ENCODE measurements around the gene PROCR. TPM values are rescaled to one million over a fixed set of nuclear protein-coding genes. Genes with fewer than 3 reads are reported as not detected.

Gene PROCR
- polyA plus RNA-seq, 3 donors: 0.43 to 1.1 (median 0.90) TPM

- Histone ChIP-seq H4K20me1 (ENCODE audit: insufficient read depth, low read length) (no peaks in the 10 kb centered on the region), H3K4me1 (ENCODE audit: control insufficient read depth in 1 of 2, insufficient read depth in 2 of 2, low read length in 2 of 2) (no peaks in the 10 kb centered on the region), H3K36me3 (replicated peaks in 1 of 2; ENCODE audit: control insufficient read depth in 1 of 2, insufficient read depth in 2 of 2, low read length in 2 of 2) (no peaks in the 10 kb centered on the region), H3K79me2 (ENCODE audit: insufficient read depth, low read length) (no peaks in the 10 kb centered on the region), H2AFZ (ENCODE audit: insufficient read depth, low read depth, low read length, poor library complexity, severe bottlenecking) (no peak overlapping the region), H3K9ac (ENCODE audit: insufficient read depth, low read length, poor library complexity, severe bottlenecking) (no peak overlapping the region), H3K27me3 (ENCODE audit: control insufficient read depth in 2 of 2, insufficient read depth in 2 of 2, low read length in 2 of 2) (no peaks in the 10 kb centered on the region), H3K4me2 (replicated peaks; ENCODE audit: extremely low read depth, low read length, poor library complexity, severe bottlenecking) (no peak overlapping the region), H3K9me3 (replicated peaks in 1 of 2; ENCODE audit: control insufficient read depth in 1 of 2, insufficient read depth in 1 of 2, low read length in 2 of 2) (no peaks in the 10 kb centered on the region), H3K4me3 (replicated peaks in 1 of 3; ENCODE audit: low read depth in 2 of 3, low read length in 3 of 3) (no peak overlapping the region), H3K27ac (ENCODE audit: low read depth in 1 of 2, low read length in 2 of 2) (no peak overlapping the region)
- Mint-ChIP-seq H3K36me3 (peaks cover 0 to 6% of the 10 kb centered on the region in 2 donors), H3K27ac (no peak overlapping the region), H3K27me3 (ENCODE audit: low read depth in 3 of 3) (peaks cover 0 to 4% (median 0%) of the 10 kb centered on the region in 3 donors), H3K9me3 (peaks cover 0 to 7% (median 0%) of the 10 kb centered on the region in 7 donors), H3K4me1 (no peaks in the 10 kb centered on the region), H3K4me3 (no peak overlapping the region)
- no peak for DNase-seq
- TF ChIP-seq CTCF (IDR thresholded peaks at IDR 0.05): no peak
- no CpG with 5 or more reads among the region's 1 CpG for WGBS (ENCODE audit: insufficient coverage)
- intact Hi-C loops (cut with micrococcal nuclease): loop anchor here (5.0 kb wide), 3 partner anchors 60 to 375 kb away; partner anchors contain the start of genes EDEM2 (in 1 of the 2) and GGT7 (in 1 of the 2)
These were observed 34.9 kb downstream of the PROCR start for GRCh38 chr20:35206802-35207201.

- peak; percentile 58 to 71 (median 66) for DNase-seq
- no peak overlapping the region for H3K27ac ChIP-seq (ENCODE audit: low read depth in 1 of 2, low read length in 2 of 2)
- no peaks in the 10 kb centered on the region for H4K20me1 ChIP-seq (ENCODE audit: insufficient read depth, low read length)
- no peaks in the 10 kb centered on the region for H3K4me1 ChIP-seq (ENCODE audit: control insufficient read depth in 1 of 2, insufficient read depth in 2 of 2, low read length in 2 of 2)
- Mint-ChIP-seq H3K27me3 (ENCODE audit: low read depth in 3 of 3) (peaks cover 0 to 4% (median 0%) of the 10 kb centered on the region in 3 donors), H3K36me3 (peaks cover 4 to 7% of the 10 kb centered on the region in 2 donors), H3K4me3 (no peak overlapping the region), H3K4me1 (no peaks in the 10 kb centered on the region), H3K27ac (no peak overlapping the region), H3K9me3 (peaks cover 0 to 5% (median 0%) of the 10 kb centered on the region in 7 donors)
- 48% methylated on average over 7 of the region's 8 CpGs for WGBS (ENCODE audit: insufficient coverage)
- no peaks in the 10 kb centered on the region for H3K79me2 ChIP-seq (ENCODE audit: insufficient read depth, low read length)
- no peaks in the 10 kb centered on the region for H3K9me3 ChIP-seq (replicated peaks in 1 of 2; ENCODE audit: control insufficient read depth in 1 of 2, insufficient read depth in 1 of 2, low read length in 2 of 2)
- H2AFZ ChIP-seq (ENCODE audit: insufficient read depth, low read depth, low read length, poor library complexity, severe bottlenecking): no peak overlapping the region
- H3K27me3 ChIP-seq (ENCODE audit: control insufficient read depth in 2 of 2, insufficient read depth in 2 of 2, low read length in 2 of 2): no peaks in the 10 kb centered on the region
- H3K36me3 ChIP-seq (replicated peaks in 1 of 2; ENCODE audit: control insufficient read depth in 1 of 2, insufficient read depth in 2 of 2, low read length in 2 of 2): no peaks in the 10 kb centered on the region
- no peak overlapping the region for H3K4me3 ChIP-seq (replicated peaks in 1 of 3; ENCODE audit: low read depth in 2 of 3, low read length in 3 of 3)
- intact Hi-C loops (cut with micrococcal nuclease): loop anchor here (2.0 to 5.0 kb wide), 5 partner anchors 61 to 376 kb away; partner anchors contain the start of genes EDEM2 (in 2 of the 2) and GGT7 (in 1 of the 2)
- no peak overlapping the region for H3K9ac ChIP-seq (ENCODE audit: insufficient read depth, low read length, poor library complexity, severe bottlenecking)
- peak; percentile 77 for TF ChIP-seq CTCF (IDR thresholded peaks at IDR 0.05)
- H3K4me2 ChIP-seq (replicated peaks; ENCODE audit: extremely low read depth, low read length, poor library complexity, severe bottlenecking): no peak overlapping the region
These were observed 36.2 kb downstream of the PROCR start for GRCh38 chr20:35207950-35208611.

Measured in CD14-positive monocyte (primary cell).